Body of pancreas (tissue), 4 donors: Measurements from ENCODE around the gene PTGS1.

Experiments
- CTCF ChIP-seq, 7 experiments: fragments of 450-650 bp in 4 of 7; fragments of 200-600 bp in 3 of 7; sonication (generic) in 3 of 7; IDR thresholded peaks; one replicate each; pipeline ENCODE4 v1.5.1; 2016 to 2019; ENCODE audit warnings: antibody characterized with exemption in 7 of 7
- POLR2A ChIP-seq, 3 donors: fragments of 450-650 bp; IDR thresholded peaks; one replicate each; pipeline ENCODE4 v1.6.1; 2016; ENCODE audit warnings: antibody characterized with exemption in 3 of 3, mild to moderate bottlenecking in 2 of 3

- TF ChIP-seq CTCF (IDR thresholded peaks at IDR 0.05) (no peak), POLR2A (IDR thresholded peaks at IDR 0.05) (no peak)
These were observed 23.7 kb downstream of the PTGS1 start for GRCh38 chr9:122394265-122395125.
